Measurements from ENCODE around the gene ACMSD.

- TF ChIP-seq CTCF (IDR thresholded peaks at IDR 0.05) (no peak), POLR2A (IDR thresholded peaks at IDR 0.05) (no peak)
Measured at GRCh38 chr2:134796373-134796772, 42.0 kb upstream of the ACMSD start.

Data from adrenal gland (tissue), 5 donors.